Motor neuron (in vitro differentiated cells): ENCODE data around the gene TIMM13. TPM values are rescaled to one million over a fixed set of nuclear protein-coding genes. Genes with fewer than 3 reads are reported as not detected.
A peak's percentile ranks its signal among the peaks of the same experiment; 100 is the strongest.

ENCODE experiments used
- ATAC-seq, 8 experiments: fragments of 200-7000 bp; cut with Tn5 transposase; replicated peaks in 6 of 8; 2 replicates each; pipeline ENCODE4 v1.8.0; 2021; ENCODE audit warnings: mild to moderate bottlenecking in 8 of 8, moderate library complexity in 8 of 8
- H3K27ac ChIP-seq, 2 donors: fragments of 250-450 bp; sonication (Bioruptor Pico); 2 replicates each; pipeline ENCODE4 v1.9.0; 2021; ENCODE audit warnings: antibody characterized with exemption in 2 of 2, mild to moderate bottlenecking in 2 of 2, moderate library complexity in 1 of 2
- H3K4me1 ChIP-seq, 2 donors: fragments of 250-450 bp; sonication (Bioruptor Pico); replicated peaks in 1 of 2; 2 replicates each; pipeline ENCODE4 v1.6.1; 2021; ENCODE audit warnings: antibody characterized with exemption in 2 of 2, mild to moderate bottlenecking in 2 of 2, moderate library complexity in 1 of 2
- H3K4me3 ChIP-seq, 5 donors: fragments of 250-450 bp; sonication (Bioruptor Pico); 2 replicates each; pipeline ENCODE4 v1.9.0; 2021; ENCODE audit warnings: antibody characterized with exemption in 5 of 5, mild to moderate bottlenecking in 5 of 5, moderate library complexity in 4 of 5
- WGBS, 10 experiments: fragments of 450-650 bp; shearing (Covaris generic); methylation state at CpG; one replicate each; pipeline ENCODE4 v1.0.0; 2022; 5-methylcytosine and 5-hydroxymethylcytosine counted together
- in situ Hi-C, 9 experiments: fragments of 400-800 bp; cut with MboI; loops; one replicate each; pipeline ENCODE4 v1.15.0; 2021; ENCODE audit warnings: low sequenced_read_pairs in 9 of 9, low pct_unique_long_range_greater_than_20kb in 2 of 9; ENCODE audit not compliant: unreplicated experiment in 9 of 9
- total RNA-seq, 8 experiments: library from RNA; unstranded; fragments of 300-600 nt; gene quantifications; 2 replicates each; pipeline versions ENCODE4 v1.2.3 to v1.2.4, GENCODE V29; 2022

Gene TIMM13
- total RNA-seq, 8 experiments from 2014 or later: 51.8 to 145 (median 85.3) TPM

GRCh38 chr19:2434721-2435265, 7.4 kb upstream of the TIMM13 start:
- in situ Hi-C loops: no loop called here
- Histone ChIP-seq H3K4me1 (no peaks in the 10 kb centered on the region), H3K4me3 (no peak overlapping the region), H3K27ac (no peak overlapping the region)
- ATAC-seq: peak in 1 of 8 experiments; percentile 2
- no CpG with 5 or more reads among the region's 42 CpGs for whole genome bisulfite sequencing, 10 experiments

GRCh38 chr19:2434267-2434666, 6.9 kb upstream of the TIMM13 start:
- H3K4me3 ChIP-seq: no peak overlapping the region
- no peak overlapping the region for H3K27ac ChIP-seq
- H3K4me1 ChIP-seq: no peaks in the 10 kb centered on the region
- peak in 1 of 8 experiments; percentile 13 for ATAC-seq
- in situ Hi-C loops: no loop called here
- WGBS, 10 experiments: 80 to 96% (median 94%) methylated on average over 1 to 8 of the region's 22 CpGs; no CpG with 5 or more reads in 6 of the 10 experiments

- Histone ChIP-seq H3K4me1 (peaks cover 1 to 2% of the 10 kb centered on the region in 2 donors), H3K4me3 (no peak overlapping the region), H3K27ac (no peak overlapping the region)
- ATAC-seq: no peak
- in situ Hi-C loops: no loop called here
- no CpG with 5 or more reads among the region's 30 CpGs for WGBS, 10 experiments
Measured at GRCh38 chr19:2433854-2434253, 6.5 kb upstream of the TIMM13 start.

GRCh38 chr19:2432131-2432848, 4.9 kb upstream of the TIMM13 start:
- 93% methylated on average over 3 of the region's 25 CpGs; no CpG with 5 or more reads in 9 of the 10 experiments for WGBS, 10 experiments
- Histone ChIP-seq H3K4me3 (no peak overlapping the region), H3K4me1 (peaks cover 9 to 11% of the 10 kb centered on the region in 2 donors), H3K27ac (no peak overlapping the region)
- in situ Hi-C loops: no loop called here
- no peak for ATAC-seq

GRCh38 chr19:2431318-2432055, 4.1 kb upstream of the TIMM13 start:
- Histone ChIP-seq H3K4me3 (no peak overlapping the region), H3K27ac (no peak overlapping the region), H3K4me1 (peaks cover 10 to 13% of the 10 kb centered on the region in 2 donors)
- WGBS, 10 experiments: 86 to 100% (median 96%) methylated on average over 1 to 16 of the region's 37 CpGs; no CpG with 5 or more reads in 5 of the 10 experiments
- no peak for ATAC-seq
- in situ Hi-C loops: no loop called here

GRCh38 chr19:2429917-2430535, 2.6 kb upstream of the TIMM13 start:
- in situ Hi-C loops: no loop called here
- WGBS, 10 experiments: 60 to 90% (median 80%) methylated on average over 1 to 7 of the region's 25 CpGs; no CpG with 5 or more reads in 6 of the 10 experiments
- Histone ChIP-seq H3K27ac (no peak overlapping the region), H3K4me3 (no peak overlapping the region), H3K4me1 (peaks cover 23 to 25% of the 10 kb centered on the region in 2 donors)
- no peak for ATAC-seq

- in situ Hi-C loops: no loop called here
- ATAC-seq: no peak
- Histone ChIP-seq H3K4me1 (peaks cover 27% of the 10 kb centered on the region in 2 donors), H3K4me3 (no peak overlapping the region), H3K27ac (peak overlapping the region in 1 of 2 donors; percentile 100)
- 56 to 93% (median 75%) methylated on average over 2 to 21 of the region's 37 CpGs; no CpG with 5 or more reads in 4 of the 10 experiments for WGBS, 10 experiments
Measured at GRCh38 chr19:2428756-2429711, 1.6 kb upstream of the TIMM13 start.

- ATAC-seq: peak in 6 of 8 experiments; percentile 5 to 24 (median 12)
- WGBS, 10 experiments: 5 to 80% (median 12%) methylated on average over 1 to 14 of the region's 25 CpGs; no CpG with 5 or more reads in 2 of the 10 experiments
- Histone ChIP-seq H3K4me3 (peak overlapping the region in 3 of 5 donors; percentile 76 to 99 (median 82)), H3K27ac (peak overlapping the region; percentile 99 to 100), H3K4me1 (peaks cover 27% of the 10 kb centered on the region in 2 donors)
- in situ Hi-C loops: no loop called here
Measured at GRCh38 chr19:2428321-2428690, 920 bp upstream of the TIMM13 start.

- peak; percentile 17 to 44 (median 22) for ATAC-seq
- in situ Hi-C loops: no loop called here
- peaks cover 27% of the 10 kb centered on the region in 2 donors for H3K4me1 ChIP-seq
- H3K4me3 ChIP-seq: peak overlapping the region; percentile 74 to 99 (median 80)
- H3K27ac ChIP-seq: peak overlapping the region; percentile 99 to 100
- 0 to 12% (median 0%) methylated on average over 1 to 10 of the region's 66 CpGs; no CpG with 5 or more reads in 6 of the 10 experiments for WGBS, 10 experiments
Measured at GRCh38 chr19:2426611-2427428, 566 bp downstream of the TIMM13 start.

- in situ Hi-C loops: no loop called here
- Histone ChIP-seq H3K27ac (no peak overlapping the region), H3K4me3 (peak overlapping the region; percentile 74 to 99 (median 80)), H3K4me1 (peaks cover 27% of the 10 kb centered on the region in 2 donors)
- ATAC-seq: peak in 1 of 8 experiments; percentile 0
- WGBS, 10 experiments: 33 to 100% (median 77%) methylated on average over 1 to 5 of the region's 29 CpGs; no CpG with 5 or more reads in 5 of the 10 experiments
Measured at GRCh38 chr19:2425622-2426581, 1.5 kb downstream of the TIMM13 start.
